NCI-H345 (cell line): ENCODE results near the gene LIX1.
"Not testable (repeated sequence)": the region's sequence is repeated elsewhere in the genome, so short reads cannot be mapped to it uniquely, and the experiment has no call there.

Experiments
- DNase-seq: peaks from one replicate; lab custom pipeline; 2025; lab: John Stamatoyannopoulos, UW

Gene LIX1

GRCh38 chr5:97102010-97102470 lies 40.4 kb downstream of the LIX1 start:
- DNase-seq: no peak

GRCh38 chr5:97101189-97101910 lies 41.1 kb downstream of the LIX1 start:
- no peak for DNase-seq

GRCh38 chr5:97100476-97100875 lies 41.9 kb downstream of the LIX1 start:
- no peak for DNase-seq

- DNase-seq: no peak
These were observed 43.5 kb downstream of the LIX1 start for GRCh38 chr5:97098922-97099321.

- no peak for DNase-seq
These were observed 44.8 kb downstream of the LIX1 start for GRCh38 chr5:97097326-97098230.

- no peak for DNase-seq
These were observed 45.6 kb downstream of the LIX1 start for GRCh38 chr5:97096846-97097245.

- DNase-seq: no peak
These were observed 46.2 kb downstream of the LIX1 start for GRCh38 chr5:97096191-97096590.

- no peak for DNase-seq
These were observed 47.1 kb downstream of the LIX1 start for GRCh38 chr5:97095318-97095732.

- DNase-seq: no peak
These were observed 47.7 kb downstream of the LIX1 start for GRCh38 chr5:97094579-97095317.

- no peak for DNase-seq
These were observed 49.2 kb downstream of the LIX1 start for GRCh38 chr5:97093193-97093592.

GRCh38 chr5:97090944-97091343 lies 51.5 kb downstream of the LIX1 start:
- no peak for DNase-seq

GRCh38 chr5:97089149-97089801 lies 53.1 kb downstream of the LIX1 start:
- DNase-seq: no peak

- DNase-seq: no peak
These were observed 53.6 kb downstream of the LIX1 start for GRCh38 chr5:97088774-97089148.

GRCh38 chr5:97087138-97087537 lies 55.3 kb downstream of the LIX1 start:
- DNase-seq: no peak

- no peak for DNase-seq
These were observed 56.8 kb downstream of the LIX1 start for GRCh38 chr5:97085459-97086181.

GRCh38 chr5:97084782-97085458 lies 57.5 kb downstream of the LIX1 start:
- DNase-seq: not testable (repeated sequence)

- DNase-seq: no peak
These were observed 63.3 kb downstream of the LIX1 start for GRCh38 chr5:97078958-97079743.

- no peak for DNase-seq
These were observed 65.2 kb downstream of the LIX1 start for GRCh38 chr5:97077246-97077645.

GRCh38 chr5:97076098-97076497 lies 66.3 kb downstream of the LIX1 start:
- DNase-seq: no peak

- DNase-seq: no peak
These were observed 66.8 kb downstream of the LIX1 start for GRCh38 chr5:97075649-97076048.
